Measurements from ENCODE around the gene TMEM247. TPM values are rescaled to one million over a fixed set of nuclear protein-coding genes. Genes with fewer than 3 reads are reported as not detected.

Gene TMEM247
- total RNA-seq, 1 experiment from 2014 or later, result not detected

GRCh38 chr2:46482490-46482889 lies 3.1 kb downstream of the TMEM247 start (continued):
- TF ChIP-seq, protein P1, sequence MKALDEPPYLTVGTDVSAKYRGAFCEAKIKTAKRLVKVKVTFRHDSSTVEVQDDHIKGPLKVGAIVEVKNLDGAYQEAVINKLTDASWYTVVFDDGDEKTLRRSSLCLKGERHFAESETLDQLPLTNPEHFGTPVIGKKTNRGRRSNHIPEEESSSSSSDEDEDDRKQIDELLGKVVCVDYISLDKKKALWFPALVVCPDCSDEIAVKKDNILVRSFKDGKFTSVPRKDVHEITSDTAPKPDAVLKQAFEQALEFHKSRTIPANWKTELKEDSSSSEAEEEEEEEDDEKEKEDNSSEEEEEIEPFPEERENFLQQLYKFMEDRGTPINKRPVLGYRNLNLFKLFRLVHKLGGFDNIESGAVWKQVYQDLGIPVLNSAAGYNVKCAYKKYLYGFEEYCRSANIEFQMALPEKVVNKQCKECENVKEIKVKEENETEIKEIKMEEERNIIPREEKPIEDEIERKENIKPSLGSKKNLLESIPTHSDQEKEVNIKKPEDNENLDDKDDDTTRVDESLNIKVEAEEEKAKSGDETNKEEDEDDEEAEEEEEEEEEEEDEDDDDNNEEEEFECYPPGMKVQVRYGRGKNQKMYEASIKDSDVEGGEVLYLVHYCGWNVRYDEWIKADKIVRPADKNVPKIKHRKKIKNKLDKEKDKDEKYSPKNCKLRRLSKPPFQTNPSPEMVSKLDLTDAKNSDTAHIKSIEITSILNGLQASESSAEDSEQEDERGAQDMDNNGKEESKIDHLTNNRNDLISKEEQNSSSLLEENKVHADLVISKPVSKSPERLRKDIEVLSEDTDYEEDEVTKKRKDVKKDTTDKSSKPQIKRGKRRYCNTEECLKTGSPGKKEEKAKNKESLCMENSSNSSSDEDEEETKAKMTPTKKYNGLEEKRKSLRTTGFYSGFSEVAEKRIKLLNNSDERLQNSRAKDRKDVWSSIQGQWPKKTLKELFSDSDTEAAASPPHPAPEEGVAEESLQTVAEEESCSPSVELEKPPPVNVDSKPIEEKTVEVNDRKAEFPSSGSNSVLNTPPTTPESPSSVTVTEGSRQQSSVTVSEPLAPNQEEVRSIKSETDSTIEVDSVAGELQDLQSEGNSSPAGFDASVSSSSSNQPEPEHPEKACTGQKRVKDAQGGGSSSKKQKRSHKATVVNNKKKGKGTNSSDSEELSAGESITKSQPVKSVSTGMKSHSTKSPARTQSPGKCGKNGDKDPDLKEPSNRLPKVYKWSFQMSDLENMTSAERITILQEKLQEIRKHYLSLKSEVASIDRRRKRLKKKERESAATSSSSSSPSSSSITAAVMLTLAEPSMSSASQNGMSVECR (CRISPR knock-in tag; IDR thresholded peaks at IDR 0.05; ENCODE audit: borderline replicate concordance), result no peak
- TF ChIP-seq ZNF138 (CRISPR knock-in tag; conservative IDR thresholded peaks at IDR 0.05) (no peak), NFE2L1 (CRISPR knock-in tag; IDR thresholded peaks at IDR 0.05) (no peak), FOXJ3 (CRISPR knock-in tag; IDR thresholded peaks at IDR 0.05; ENCODE audit: borderline replicate concordance) (no peak), EMX1 (CRISPR knock-in tag; IDR thresholded peaks at IDR 0.05) (no peak), ESRRA (CRISPR knock-in tag; IDR thresholded peaks at IDR 0.05; ENCODE audit: borderline replicate concordance) (no peak), SMAD4 (CRISPR knock-in tag; IDR thresholded peaks at IDR 0.05) (no peak), ZNF532 (CRISPR knock-in tag; IDR thresholded peaks at IDR 0.05; ENCODE audit: borderline replicate concordance) (no peak), E2F1 (CRISPR knock-in tag; IDR thresholded peaks at IDR 0.05) (no peak), MAX (CRISPR knock-in tag; IDR thresholded peaks at IDR 0.05) (no peak), RELA (CRISPR knock-in tag; IDR thresholded peaks at IDR 0.05; ENCODE audit: borderline replicate concordance) (no peak), ZNF317 (CRISPR knock-in tag; IDR thresholded peaks at IDR 0.05; ENCODE audit: borderline replicate concordance, low read depth) (no peak), RORB (CRISPR knock-in tag; IDR thresholded peaks at IDR 0.05) (no peak)
- TF ChIP-seq, protein P2, sequence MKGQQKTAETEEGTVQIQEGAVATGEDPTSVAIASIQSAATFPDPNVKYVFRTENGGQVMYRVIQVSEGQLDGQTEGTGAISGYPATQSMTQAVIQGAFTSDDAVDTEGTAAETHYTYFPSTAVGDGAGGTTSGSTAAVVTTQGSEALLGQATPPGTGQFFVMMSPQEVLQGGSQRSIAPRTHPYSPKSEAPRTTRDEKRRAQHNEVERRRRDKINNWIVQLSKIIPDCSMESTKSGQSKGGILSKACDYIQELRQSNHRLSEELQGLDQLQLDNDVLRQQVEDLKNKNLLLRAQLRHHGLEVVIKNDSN (CRISPR knock-in tag; IDR thresholded peaks at IDR 0.05), result no peak
- TF ChIP-seq, protein P3, sequence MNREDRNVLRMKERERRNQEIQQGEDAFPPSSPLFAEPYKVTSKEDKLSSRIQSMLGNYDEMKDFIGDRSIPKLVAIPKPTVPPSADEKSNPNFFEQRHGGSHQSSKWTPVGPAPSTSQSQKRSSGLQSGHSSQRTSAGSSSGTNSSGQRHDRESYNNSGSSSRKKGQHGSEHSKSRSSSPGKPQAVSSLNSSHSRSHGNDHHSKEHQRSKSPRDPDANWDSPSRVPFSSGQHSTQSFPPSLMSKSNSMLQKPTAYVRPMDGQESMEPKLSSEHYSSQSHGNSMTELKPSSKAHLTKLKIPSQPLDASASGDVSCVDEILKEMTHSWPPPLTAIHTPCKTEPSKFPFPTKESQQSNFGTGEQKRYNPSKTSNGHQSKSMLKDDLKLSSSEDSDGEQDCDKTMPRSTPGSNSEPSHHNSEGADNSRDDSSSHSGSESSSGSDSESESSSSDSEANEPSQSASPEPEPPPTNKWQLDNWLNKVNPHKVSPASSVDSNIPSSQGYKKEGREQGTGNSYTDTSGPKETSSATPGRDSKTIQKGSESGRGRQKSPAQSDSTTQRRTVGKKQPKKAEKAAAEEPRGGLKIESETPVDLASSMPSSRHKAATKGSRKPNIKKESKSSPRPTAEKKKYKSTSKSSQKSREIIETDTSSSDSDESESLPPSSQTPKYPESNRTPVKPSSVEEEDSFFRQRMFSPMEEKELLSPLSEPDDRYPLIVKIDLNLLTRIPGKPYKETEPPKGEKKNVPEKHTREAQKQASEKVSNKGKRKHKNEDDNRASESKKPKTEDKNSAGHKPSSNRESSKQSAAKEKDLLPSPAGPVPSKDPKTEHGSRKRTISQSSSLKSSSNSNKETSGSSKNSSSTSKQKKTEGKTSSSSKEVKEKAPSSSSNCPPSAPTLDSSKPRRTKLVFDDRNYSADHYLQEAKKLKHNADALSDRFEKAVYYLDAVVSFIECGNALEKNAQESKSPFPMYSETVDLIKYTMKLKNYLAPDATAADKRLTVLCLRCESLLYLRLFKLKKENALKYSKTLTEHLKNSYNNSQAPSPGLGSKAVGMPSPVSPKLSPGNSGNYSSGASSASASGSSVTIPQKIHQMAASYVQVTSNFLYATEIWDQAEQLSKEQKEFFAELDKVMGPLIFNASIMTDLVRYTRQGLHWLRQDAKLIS (CRISPR knock-in tag; IDR thresholded peaks at IDR 0.05; ENCODE audit: borderline replicate concordance), result no peak

Measured in WTC11 (cell line).